T1000 (cell line): ENCODE results near the gene RGS6.

Experiments
- DNase-seq: peaks from one replicate; lab custom pipeline; 2025; ENCODE audit warnings: mixed read lengths; lab: John Stamatoyannopoulos, UW

RGS6 gene

GRCh38 chr14:72610096-72610830, 678.0 kb downstream of the RGS6 start:
- DNase-seq, result no peak

- DNase-seq, result peak; percentile 35
Observed at GRCh38 chr14:72610831-72611200, 678.6 kb downstream of the RGS6 start.

- DNase-seq, result no peak
Observed at GRCh38 chr14:72611506-72611905, 679.3 kb downstream of the RGS6 start.

GRCh38 chr14:72612041-72612440, 679.8 kb downstream of the RGS6 start:
- no peak for DNase-seq

- DNase-seq, result no peak
Observed at GRCh38 chr14:72613231-72613974, 681.2 kb downstream of the RGS6 start.

GRCh38 chr14:72613975-72614319, 681.7 kb downstream of the RGS6 start:
- no peak for DNase-seq

- no peak for DNase-seq
Observed at GRCh38 chr14:72614365-72614764, 682.1 kb downstream of the RGS6 start.

- DNase-seq, result no peak
Observed at GRCh38 chr14:72614891-72615415, 682.7 kb downstream of the RGS6 start.

- DNase-seq, result peak; percentile 61
Observed at GRCh38 chr14:72615451-72616121, 683.4 kb downstream of the RGS6 start.
